Measurements from ENCODE around the gene SCNN1G.

DNA sequence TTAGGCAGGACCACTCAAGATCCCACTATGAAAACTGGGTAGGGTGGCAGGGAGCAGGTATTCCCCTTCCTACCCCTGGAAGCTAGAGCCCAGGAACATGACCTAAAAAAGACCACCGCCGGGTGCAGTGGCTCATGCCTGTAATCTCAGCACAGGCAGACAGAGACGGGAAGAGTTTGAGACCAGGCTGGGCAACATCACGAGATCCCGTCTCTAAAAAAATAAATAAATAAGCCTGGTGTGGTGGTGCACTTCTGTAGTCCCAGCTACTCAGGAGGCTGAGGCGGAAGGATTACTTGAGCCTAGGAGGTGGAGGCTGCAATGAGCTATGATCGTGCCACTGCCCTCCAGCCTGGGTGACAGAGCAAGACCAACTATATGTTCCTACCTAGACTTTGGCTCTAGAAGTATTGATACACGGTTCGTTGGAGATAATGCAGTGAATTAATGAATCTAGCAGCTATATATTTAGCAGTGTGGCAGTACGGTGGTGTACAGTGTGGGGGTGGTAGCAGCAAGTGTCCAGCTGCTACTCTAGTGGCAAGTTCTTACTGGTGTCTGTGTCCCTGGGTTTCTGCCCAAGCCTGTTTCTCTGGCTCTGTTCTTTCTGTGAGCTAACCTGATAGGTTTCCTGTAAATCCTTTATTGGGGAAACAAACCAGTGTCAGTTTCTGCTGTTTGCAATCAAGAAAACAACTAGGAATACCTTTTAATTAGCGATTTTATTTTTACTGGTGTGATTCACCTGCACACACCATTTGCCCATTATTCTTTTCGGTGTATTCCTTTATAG is 30.0 kb upstream of the SCNN1G start:
- TF ChIP-seq, protein P1, sequence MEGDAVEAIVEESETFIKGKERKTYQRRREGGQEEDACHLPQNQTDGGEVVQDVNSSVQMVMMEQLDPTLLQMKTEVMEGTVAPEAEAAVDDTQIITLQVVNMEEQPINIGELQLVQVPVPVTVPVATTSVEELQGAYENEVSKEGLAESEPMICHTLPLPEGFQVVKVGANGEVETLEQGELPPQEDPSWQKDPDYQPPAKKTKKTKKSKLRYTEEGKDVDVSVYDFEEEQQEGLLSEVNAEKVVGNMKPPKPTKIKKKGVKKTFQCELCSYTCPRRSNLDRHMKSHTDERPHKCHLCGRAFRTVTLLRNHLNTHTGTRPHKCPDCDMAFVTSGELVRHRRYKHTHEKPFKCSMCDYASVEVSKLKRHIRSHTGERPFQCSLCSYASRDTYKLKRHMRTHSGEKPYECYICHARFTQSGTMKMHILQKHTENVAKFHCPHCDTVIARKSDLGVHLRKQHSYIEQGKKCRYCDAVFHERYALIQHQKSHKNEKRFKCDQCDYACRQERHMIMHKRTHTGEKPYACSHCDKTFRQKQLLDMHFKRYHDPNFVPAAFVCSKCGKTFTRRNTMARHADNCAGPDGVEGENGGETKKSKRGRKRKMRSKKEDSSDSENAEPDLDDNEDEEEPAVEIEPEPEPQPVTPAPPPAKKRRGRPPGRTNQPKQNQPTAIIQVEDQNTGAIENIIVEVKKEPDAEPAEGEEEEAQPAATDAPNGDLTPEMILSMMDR (IDR thresholded peaks at IDR 0.05) = no peak
- TF ChIP-seq POLR2A (IDR thresholded peaks at IDR 0.05) = no peak
